NCI-H2029 treated with DMSO at 0.1 percent for 48 hours (cell line): ENCODE measurements around the gene ZBTB7B.
"Not testable (repeated sequence)": the region's sequence is repeated elsewhere in the genome, so short reads cannot be mapped to it uniquely, and the experiment has no call there.

ENCODE experiments used
- DNase-seq: peaks from one replicate; lab custom pipeline; 2025; lab: John Stamatoyannopoulos, UW

ZBTB7B gene

GRCh38 chr1:154968731-154969130 lies 33.9 kb upstream of the ZBTB7B start:
- no peak for DNase-seq

- DNase-seq, result no peak
Measured at GRCh38 chr1:154969246-154969645, 33.4 kb upstream of the ZBTB7B start.

GRCh38 chr1:154969860-154970452 lies 32.6 kb upstream of the ZBTB7B start:
- no peak for DNase-seq

GRCh38 chr1:154970631-154971340 lies 31.8 kb upstream of the ZBTB7B start, which contains the start of gene SHC1:
Gene SHC1, minus strand, starts transcription at chr1:154970747. Its CDS starts 221 bp downstream, at chr1:154970526.
- no peak for DNase-seq

GRCh38 chr1:154971341-154971998 lies 31.1 kb upstream of the ZBTB7B start:
- DNase-seq, result no peak

GRCh38 chr1:154972213-154972516 lies 30.4 kb upstream of the ZBTB7B start:
- no peak for DNase-seq

- DNase-seq, result no peak
Measured at GRCh38 chr1:154972517-154973343, 29.9 kb upstream of the ZBTB7B start.

GRCh38 chr1:154973344-154974101 lies 29.1 kb upstream of the ZBTB7B start:
- DNase-seq, result peak; percentile 65

- DNase-seq, result peak; percentile 97
Measured at GRCh38 chr1:154974102-154974807, 28.3 kb upstream of the ZBTB7B start, which contains the start of gene CKS1B. Gene CKS1B, plus strand, starts transcription at chr1:154974681. Its CDS starts 65 bp downstream, at chr1:154974746.

- peak; percentile 94 for DNase-seq
Measured at GRCh38 chr1:154974808-154975408, 27.7 kb upstream of the ZBTB7B start.

- DNase-seq, result no peak
Measured at GRCh38 chr1:154975409-154976059, 27.1 kb upstream of the ZBTB7B start.

GRCh38 chr1:154977762-154978161 lies 24.8 kb upstream of the ZBTB7B start:
- not testable (repeated sequence) for DNase-seq

GRCh38 chr1:154978360-154978759 lies 24.2 kb upstream of the ZBTB7B start:
- no peak for DNase-seq

- no peak for DNase-seq
Measured at GRCh38 chr1:154982341-154982740, 20.3 kb upstream of the ZBTB7B start.

- DNase-seq, result peak; percentile 98
Measured at GRCh38 chr1:154982897-154983648, 19.5 kb upstream of the ZBTB7B start, which contains the start of gene FLAD1. Gene FLAD1, plus strand, starts transcription at chr1:154983344. Its CDS starts 351 bp downstream, at chr1:154983695.

GRCh38 chr1:154983776-154984466 lies 18.7 kb upstream of the ZBTB7B start:
- DNase-seq, result no peak

GRCh38 chr1:154986736-154987135 lies 15.9 kb upstream of the ZBTB7B start:
- DNase-seq, result not testable (repeated sequence)

- no peak for DNase-seq
Measured at GRCh38 chr1:154987326-154987725, 15.3 kb upstream of the ZBTB7B start.
